Hematopoietic multipotent progenitor cell treated with erythropoietin and hydrocortisone succinate and interleukin-3 and kit ligand, for 15 days (in vitro differentiated cells): Measurements from ENCODE around the gene CDH13.

Source experiments
- DNase-seq: peaks from one replicate; pipeline ENCODE4 v3.0.0-alpha.2; 2015; ENCODE audit warnings: low spot score

CDH13 gene

GRCh38 chr16:82652826-82653225 lies 26.1 kb downstream of the CDH13 start:
- DNase-seq, result no peak

GRCh38 chr16:82653550-82654511 lies 27.1 kb downstream of the CDH13 start:
- DNase-seq, result no peak

DNA sequence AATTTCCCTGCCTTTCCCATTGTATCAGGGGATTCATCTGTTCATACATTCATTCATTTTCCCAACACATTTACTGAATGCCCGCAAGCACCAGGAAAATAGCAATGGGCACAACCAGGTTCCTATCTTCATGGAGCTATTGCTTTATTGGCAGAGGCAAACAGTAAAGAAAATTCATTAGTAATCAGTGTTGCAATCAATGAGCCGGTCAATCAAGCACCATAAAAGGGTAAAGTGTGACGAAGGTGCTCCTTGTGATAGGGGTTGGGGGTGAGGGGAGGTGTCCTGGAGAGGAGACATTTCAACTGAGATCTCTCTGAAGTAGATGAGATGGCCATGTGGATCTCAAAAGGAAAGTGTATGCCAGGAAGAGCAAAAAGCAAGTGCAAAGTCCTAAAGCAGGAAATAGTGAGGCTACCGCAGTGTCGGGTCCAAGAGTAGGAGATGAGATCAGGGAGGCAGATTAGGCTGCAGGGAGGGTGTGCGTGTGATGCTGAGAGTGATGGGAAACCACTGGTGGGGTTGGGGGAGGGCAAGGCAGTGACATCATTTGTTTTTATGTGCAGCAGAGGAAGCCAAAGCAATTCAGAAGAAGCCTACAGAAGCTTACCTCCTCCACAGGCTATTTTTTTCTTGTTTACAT lies 28.4 kb downstream of the CDH13 start:
- DNase-seq, result no peak

DNA sequence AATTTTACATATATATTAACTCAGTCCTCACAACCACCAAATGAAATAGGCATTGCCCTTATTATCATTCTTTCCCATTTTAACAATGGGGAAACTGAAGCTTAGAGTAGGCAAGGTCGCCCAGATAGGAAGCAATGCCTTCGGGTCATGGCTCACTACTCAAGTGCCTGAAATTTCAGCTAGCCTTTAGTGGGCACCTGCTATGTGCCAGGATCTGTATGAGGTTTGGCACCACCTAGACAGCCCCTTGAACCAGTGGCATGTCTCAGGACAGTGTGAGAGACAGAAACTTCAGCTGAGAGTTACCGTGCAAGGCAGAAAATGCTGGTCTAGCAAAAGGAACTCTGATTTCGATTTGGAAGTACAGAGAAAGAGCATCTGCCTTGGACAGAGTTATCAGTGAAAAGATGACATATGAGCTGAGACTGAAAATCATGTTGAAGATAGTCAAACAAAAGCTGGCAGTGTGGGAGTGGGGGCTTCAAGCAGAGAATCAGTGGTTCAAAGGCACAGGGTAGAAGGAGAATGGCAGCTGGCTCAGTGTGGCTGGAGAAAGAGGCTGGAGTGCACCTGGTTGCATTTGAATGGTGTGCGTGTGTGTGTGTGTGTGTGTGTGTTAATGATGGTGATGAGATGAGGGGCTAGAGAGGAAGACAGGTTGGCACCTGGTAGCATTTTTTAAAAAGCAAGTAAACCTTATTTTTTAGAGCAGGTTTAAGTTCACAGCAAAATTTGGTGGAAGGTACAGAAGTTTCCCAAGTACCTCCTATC lies 29.1 kb downstream of the CDH13 start:
- no peak for DNase-seq

DNA sequence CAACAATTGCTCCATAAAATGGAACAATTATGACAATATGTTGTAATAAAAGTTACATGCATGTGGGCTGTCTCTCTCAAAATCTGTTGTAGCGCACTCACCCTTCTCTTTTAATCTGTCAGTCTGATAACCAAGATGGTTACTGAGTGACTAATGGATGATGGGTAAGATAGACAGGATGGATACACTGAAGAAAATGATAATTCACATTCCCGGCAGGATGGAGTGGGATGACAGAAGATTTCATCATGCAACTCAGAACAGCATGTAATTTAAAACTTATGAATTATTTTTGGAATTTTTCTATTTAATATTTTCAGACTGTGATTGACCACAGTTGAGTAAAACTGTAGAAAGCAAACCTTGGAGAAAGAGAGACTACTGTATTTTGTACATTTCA lies 30.5 kb downstream of the CDH13 start:
- no peak for DNase-seq

- no peak for DNase-seq
Observed at GRCh38 chr16:82657786-82658185, 31.0 kb downstream of the CDH13 start.

- DNase-seq, result no peak
Observed at GRCh38 chr16:82658796-82659195, 32.0 kb downstream of the CDH13 start.

GRCh38 chr16:82660075-82660645 lies 33.4 kb downstream of the CDH13 start:
- no peak for DNase-seq

GRCh38 chr16:82660966-82661365 lies 34.2 kb downstream of the CDH13 start:
- DNase-seq, result no peak

DNA sequence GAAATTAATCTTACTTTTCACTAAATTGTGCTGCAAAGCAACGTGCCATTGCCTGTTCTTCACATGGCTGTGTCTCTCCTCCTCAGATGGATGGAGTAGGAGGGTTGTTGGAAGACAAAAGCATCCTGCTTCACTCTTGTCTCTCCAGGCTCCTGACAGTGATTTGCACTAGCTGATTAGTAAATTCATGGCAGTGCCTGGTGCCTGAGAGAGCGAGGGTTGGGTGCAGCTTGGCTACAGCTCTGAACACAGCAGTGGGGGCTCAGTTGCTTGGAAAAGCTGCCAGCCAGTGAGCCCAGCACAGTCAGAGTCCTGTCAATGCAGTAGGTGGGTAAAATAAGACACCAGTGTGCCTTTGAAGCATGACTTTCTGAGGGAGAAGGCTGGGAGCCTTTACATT lies 37.4 kb downstream of the CDH13 start:
- DNase-seq, result no peak

DNA sequence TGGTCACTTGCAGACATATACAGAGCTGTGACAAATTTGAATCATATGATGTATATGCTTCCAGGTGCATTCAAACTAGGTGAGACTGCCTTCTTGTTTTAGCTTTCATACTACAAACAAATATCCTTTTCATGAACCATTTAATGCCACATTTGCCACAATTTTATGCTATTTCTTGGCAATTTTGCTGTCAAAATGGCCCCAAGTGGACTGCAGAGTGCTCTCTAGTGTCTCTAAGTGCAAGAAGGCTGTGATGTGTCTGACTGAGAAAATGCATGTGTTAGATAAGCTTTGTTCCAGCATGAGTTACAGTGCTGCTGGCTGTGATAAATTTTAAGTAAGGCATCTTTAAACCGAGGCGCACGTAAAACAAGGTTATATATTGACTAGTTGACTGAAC lies 38.3 kb downstream of the CDH13 start:
- no peak for DNase-seq

GRCh38 chr16:82667437-82667836 lies 40.7 kb downstream of the CDH13 start:
- DNase-seq, result no peak

- DNase-seq, result no peak
Observed at GRCh38 chr16:82668094-82668493, 41.3 kb downstream of the CDH13 start.

GRCh38 chr16:82671741-82672140 lies 45.0 kb downstream of the CDH13 start:
- DNase-seq, result no peak

DNA sequence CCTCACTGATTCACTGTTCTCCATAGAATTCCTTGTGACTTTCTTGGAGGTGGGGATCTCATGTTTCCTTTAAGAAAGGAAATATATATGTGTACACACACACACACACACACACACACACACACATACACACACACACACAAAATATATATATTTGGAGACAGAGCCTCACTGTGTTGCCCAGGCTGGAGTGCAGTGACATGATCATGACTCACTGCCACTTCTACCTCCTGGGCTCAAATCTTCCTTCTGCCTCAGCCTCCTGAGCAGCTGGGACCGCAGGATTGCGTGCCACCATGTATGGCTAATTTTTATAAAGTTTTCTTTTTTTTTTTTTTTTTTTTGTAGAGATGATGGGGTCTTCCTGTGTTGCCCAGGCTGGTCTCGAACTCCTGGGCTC lies 45.9 kb downstream of the CDH13 start:
- no peak for DNase-seq

DNA sequence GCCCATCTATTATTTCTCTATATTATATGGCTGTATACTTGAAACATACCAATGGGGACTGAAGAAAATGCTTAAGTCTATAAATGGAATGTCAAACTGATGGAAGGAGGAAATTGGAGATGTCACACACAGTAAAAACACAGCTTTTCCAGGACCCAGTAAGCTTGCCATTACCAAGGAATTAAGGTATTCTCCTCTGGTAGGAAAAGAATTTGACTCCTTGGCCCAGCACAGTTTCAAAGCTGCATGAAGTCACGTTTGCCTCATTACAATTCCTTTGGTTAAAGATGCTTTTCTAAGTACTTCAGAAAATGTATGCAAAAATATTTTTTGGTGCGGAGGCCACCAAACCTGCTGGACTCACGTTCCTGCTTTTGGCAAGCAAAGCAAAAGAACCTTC lies 48.5 kb downstream of the CDH13 start:
- DNase-seq, result no peak

GRCh38 chr16:82681592-82681991 lies 54.8 kb downstream of the CDH13 start:
- DNase-seq, result no peak

DNA sequence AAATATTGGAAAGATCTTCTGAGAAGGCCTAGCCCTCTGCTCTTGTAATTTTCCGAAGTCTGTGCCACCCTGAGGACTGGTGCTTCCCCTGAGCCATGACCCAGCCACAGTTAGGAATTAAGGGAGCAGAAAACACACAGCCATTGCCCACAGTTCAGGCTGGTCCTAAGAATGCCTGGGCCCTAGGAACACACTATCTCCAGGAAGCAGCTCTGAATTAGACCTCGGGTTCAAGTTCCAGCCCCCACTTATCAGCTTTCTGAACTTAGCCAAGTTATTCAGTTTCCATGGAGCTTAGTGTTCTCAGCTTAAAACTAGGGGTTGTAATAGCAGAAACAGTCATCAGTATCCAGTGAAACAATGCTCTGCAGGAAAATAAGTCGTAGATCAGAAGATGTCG lies 56.0 kb downstream of the CDH13 start:
- DNase-seq, result no peak

DNA sequence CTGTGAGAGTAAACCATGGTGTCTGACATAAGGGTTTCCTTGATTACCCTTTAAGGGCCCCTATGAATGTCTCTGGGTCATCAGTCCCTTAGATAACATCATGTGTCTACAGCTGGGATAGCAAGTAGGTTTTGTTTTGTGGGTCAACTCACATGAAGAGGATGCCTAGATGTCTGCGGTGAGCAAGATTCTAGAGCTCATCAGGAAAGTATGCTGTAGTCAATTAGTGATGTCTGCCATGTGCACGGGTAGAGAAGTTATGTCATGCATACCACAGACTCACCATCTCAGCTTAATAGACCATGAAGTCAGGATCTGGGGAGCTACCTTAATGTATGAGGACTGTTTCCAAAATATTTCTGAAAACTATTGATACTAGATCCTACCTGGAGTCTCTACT lies 57.5 kb downstream of the CDH13 start:
- no peak for DNase-seq

DNA sequence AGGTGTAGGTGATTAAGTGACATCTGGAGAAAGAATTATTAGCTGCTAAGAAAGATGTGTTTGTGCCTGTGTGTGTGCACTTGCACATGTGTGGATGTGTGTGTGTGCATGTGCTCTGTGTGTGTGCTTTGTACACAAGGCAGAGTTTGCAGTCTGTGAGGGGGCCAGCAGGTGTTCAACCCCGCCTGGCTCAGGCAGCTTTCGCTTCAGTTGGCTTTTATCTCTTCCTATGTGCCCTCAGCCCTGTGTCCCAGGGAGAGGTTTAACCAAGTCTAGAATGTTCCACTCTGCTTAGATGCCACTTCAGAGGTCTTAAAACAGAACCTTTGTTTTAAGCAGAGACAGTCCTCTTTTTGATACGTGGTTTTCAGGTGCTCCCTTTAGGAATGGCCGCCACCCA lies 58.8 kb downstream of the CDH13 start:
- no peak for DNase-seq

- DNase-seq, result no peak
Observed at GRCh38 chr16:82694239-82694874, 67.6 kb downstream of the CDH13 start.

DNA sequence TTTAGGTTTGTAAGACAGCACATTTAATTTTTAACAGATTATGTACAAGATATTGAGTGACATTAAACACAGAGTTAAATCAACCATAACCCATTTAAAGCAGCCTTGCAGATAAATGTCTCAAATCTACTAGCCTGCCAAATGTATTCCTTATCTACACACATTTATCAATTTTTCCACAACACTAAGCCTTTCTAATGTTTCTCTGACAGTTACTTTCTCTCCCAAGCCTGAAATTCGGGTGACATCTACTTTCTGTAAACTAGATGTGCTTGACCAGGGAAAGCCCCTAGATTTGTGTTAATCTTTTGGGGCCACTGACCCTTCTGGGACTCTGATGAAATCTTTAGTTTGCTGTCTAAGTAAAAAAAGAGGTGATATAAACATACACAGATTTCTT lies 69.0 kb downstream of the CDH13 start:
- no peak for DNase-seq
